T-helper 2 cell treated with Interferon-gamma antibody and Interleukin-4, amounts not matched to agents 5 μg/mL and 100 μg/mL, for 36 hours (primary cell): ENCODE results near the gene COL19A1.
"Not testable (repeated sequence)": the region's sequence is repeated elsewhere in the genome, so short reads cannot be mapped to it uniquely, and the experiment has no call there.

ENCODE experiments used
- DNase-seq: peaks from one replicate; pipeline ENCODE4 v3.0.0; 2021; ENCODE audit warnings: low spot score
- H3K27ac Mint-ChIP-seq: one replicate; pipeline ENCODE4 v1.8.0; 2021; ENCODE audit warnings: mild to moderate bottlenecking, mixed read lengths
- H3K27me3 Mint-ChIP-seq: one replicate; pipeline ENCODE4 v1.8.0; 2021; ENCODE audit warnings: low read depth, mixed read lengths
- H3K36me3 Mint-ChIP-seq: one replicate; pipeline ENCODE4 v1.8.0; 2021; ENCODE audit warnings: low read depth, mixed read lengths
- H3K4me1 Mint-ChIP-seq: one replicate; pipeline ENCODE4 v1.8.0; 2021; ENCODE audit warnings: low read depth, mixed read lengths
- H3K4me3 Mint-ChIP-seq: one replicate; pipeline ENCODE4 v1.8.0; 2022; ENCODE audit warnings: mild to moderate bottlenecking, moderate library complexity, mixed read lengths
- H3K9me3 Mint-ChIP-seq: one replicate; pipeline ENCODE4 v1.8.0; 2021; ENCODE audit warnings: mixed read lengths

The COL19A1 gene

GRCh38 chr6:69866351-69866769, at the start of gene COL19A1:
Gene COL19A1, plus strand, starts transcription at chr6:69866556. Its CDS starts 13,012 bp downstream, at chr6:69879568.
- Mint-ChIP-seq H3K36me3 (no peaks in the 10 kb centered on the region), H3K4me1 (peaks cover 16% of the 10 kb centered on the region), H3K4me3 (peak within 1 kb of the TSS; percentile 86), H3K9me3 (no peaks in the 10 kb centered on the region), H3K27me3 (peaks cover 59% of the 10 kb centered on the region), H3K27ac (peak within 1 kb of the TSS; percentile 39)
- peak; percentile 10 for DNase-seq

- H3K4me3 Mint-ChIP-seq, result peak overlapping the region; percentile 80
- peak overlapping the region; percentile 84 for H3K27ac Mint-ChIP-seq
- DNase-seq, result no peak
- H3K36me3 Mint-ChIP-seq, result peaks cover 4% of the 10 kb centered on the region
- peaks cover 54% of the 10 kb centered on the region for H3K4me1 Mint-ChIP-seq
- H3K27me3 Mint-ChIP-seq, result no peaks in the 10 kb centered on the region
- no peaks in the 10 kb centered on the region for H3K9me3 Mint-ChIP-seq
These were observed 49.8 kb upstream of the COL19A1 start for GRCh38 chr6:69816569-69816968.

GRCh38 chr6:69817358-69817757, 49.0 kb upstream of the COL19A1 start:
- H3K36me3 Mint-ChIP-seq, result peaks cover 3% of the 10 kb centered on the region
- no peaks in the 10 kb centered on the region for H3K9me3 Mint-ChIP-seq
- DNase-seq, result no peak
- H3K27me3 Mint-ChIP-seq, result no peaks in the 10 kb centered on the region
- peaks cover 48% of the 10 kb centered on the region for H3K4me1 Mint-ChIP-seq
- no peak overlapping the region for H3K4me3 Mint-ChIP-seq
- H3K27ac Mint-ChIP-seq, result no peak overlapping the region

- Mint-ChIP-seq H3K27me3 (no peaks in the 10 kb centered on the region), H3K36me3 (peaks cover 3% of the 10 kb centered on the region), H3K27ac (no peak overlapping the region), H3K4me1 (peaks cover 39% of the 10 kb centered on the region), H3K4me3 (no peak overlapping the region), H3K9me3 (no peaks in the 10 kb centered on the region)
- DNase-seq, result no peak
These were observed 48.0 kb upstream of the COL19A1 start for GRCh38 chr6:69818223-69818930.

GRCh38 chr6:69819138-69819537, 47.2 kb upstream of the COL19A1 start:
- DNase-seq, result no peak
- Mint-ChIP-seq H3K4me1 (peaks cover 33% of the 10 kb centered on the region), H3K4me3 (no peak overlapping the region), H3K27ac (no peak overlapping the region), H3K27me3 (no peaks in the 10 kb centered on the region), H3K9me3 (no peaks in the 10 kb centered on the region), H3K36me3 (peaks cover 3% of the 10 kb centered on the region)

GRCh38 chr6:69820018-69820417, 46.3 kb upstream of the COL19A1 start:
- Mint-ChIP-seq H3K4me1 (peaks cover 27% of the 10 kb centered on the region), H3K9me3 (no peaks in the 10 kb centered on the region), H3K4me3 (no peak overlapping the region), H3K27ac (peak overlapping the region; percentile 56), H3K27me3 (no peaks in the 10 kb centered on the region), H3K36me3 (peaks cover 2% of the 10 kb centered on the region)
- DNase-seq, result no peak

- no peaks in the 10 kb centered on the region for H3K9me3 Mint-ChIP-seq
- peaks cover 23% of the 10 kb centered on the region for H3K4me1 Mint-ChIP-seq
- no peak overlapping the region for H3K27ac Mint-ChIP-seq
- H3K4me3 Mint-ChIP-seq, result no peak overlapping the region
- no peaks in the 10 kb centered on the region for H3K36me3 Mint-ChIP-seq
- H3K27me3 Mint-ChIP-seq, result no peaks in the 10 kb centered on the region
- no peak for DNase-seq
These were observed 45.9 kb upstream of the COL19A1 start for GRCh38 chr6:69820438-69820837.

- H3K9me3 Mint-ChIP-seq, H3K4me1 Mint-ChIP-seq, DNase-seq, H3K36me3 Mint-ChIP-seq, H3K4me3 Mint-ChIP-seq, H3K27me3 Mint-ChIP-seq, H3K27ac Mint-ChIP-seq: not testable (repeated sequence)
These were observed 42.0 kb upstream of the COL19A1 start for GRCh38 chr6:69824355-69824754.

- H3K27ac Mint-ChIP-seq, result no peak overlapping the region
- no peaks in the 10 kb centered on the region for H3K36me3 Mint-ChIP-seq
- DNase-seq, result no peak
- no peaks in the 10 kb centered on the region for H3K4me1 Mint-ChIP-seq
- peaks cover 7% of the 10 kb centered on the region for H3K27me3 Mint-ChIP-seq
- H3K4me3 Mint-ChIP-seq, result no peak overlapping the region
- H3K9me3 Mint-ChIP-seq, result no peaks in the 10 kb centered on the region
These were observed 40.5 kb upstream of the COL19A1 start for GRCh38 chr6:69825904-69826303.

- Mint-ChIP-seq H3K4me3 (no peak overlapping the region), H3K4me1 (no peaks in the 10 kb centered on the region), H3K9me3 (no peaks in the 10 kb centered on the region), H3K27me3 (peaks cover 11% of the 10 kb centered on the region), H3K27ac (no peak overlapping the region), H3K36me3 (no peaks in the 10 kb centered on the region)
- DNase-seq, result no peak
These were observed 39.0 kb upstream of the COL19A1 start for GRCh38 chr6:69827276-69827893.

GRCh38 chr6:69832558-69832957, 33.8 kb upstream of the COL19A1 start:
- no peak overlapping the region for H3K27ac Mint-ChIP-seq
- H3K27me3 Mint-ChIP-seq, result peaks cover 18% of the 10 kb centered on the region
- DNase-seq, result no peak
- no peaks in the 10 kb centered on the region for H3K36me3 Mint-ChIP-seq
- H3K4me3 Mint-ChIP-seq, result no peak overlapping the region
- peaks cover 5% of the 10 kb centered on the region for H3K4me1 Mint-ChIP-seq
- no peaks in the 10 kb centered on the region for H3K9me3 Mint-ChIP-seq

- H3K27me3 Mint-ChIP-seq, result peaks cover 31% of the 10 kb centered on the region
- H3K27ac Mint-ChIP-seq, result no peak overlapping the region
- no peak for DNase-seq
- no peak overlapping the region for H3K4me3 Mint-ChIP-seq
- H3K9me3 Mint-ChIP-seq, result no peaks in the 10 kb centered on the region
- no peaks in the 10 kb centered on the region for H3K36me3 Mint-ChIP-seq
- peaks cover 5% of the 10 kb centered on the region for H3K4me1 Mint-ChIP-seq
These were observed 30.8 kb upstream of the COL19A1 start for GRCh38 chr6:69835414-69836179.

GRCh38 chr6:69841862-69842261, 24.5 kb upstream of the COL19A1 start:
- peaks cover 41% of the 10 kb centered on the region for H3K27me3 Mint-ChIP-seq

GRCh38 chr6:69843189-69843588, 23.2 kb upstream of the COL19A1 start:
- no peaks in the 10 kb centered on the region for H3K36me3 Mint-ChIP-seq
- no peaks in the 10 kb centered on the region for H3K4me1 Mint-ChIP-seq
- no peak overlapping the region for H3K4me3 Mint-ChIP-seq
- no peak overlapping the region for H3K27ac Mint-ChIP-seq
- no peak for DNase-seq
- H3K27me3 Mint-ChIP-seq, result peaks cover 43% of the 10 kb centered on the region
- H3K9me3 Mint-ChIP-seq, result no peaks in the 10 kb centered on the region

More at GRCh38 chr6:69841862-69842261, 24.5 kb upstream of the COL19A1 start:
- Mint-ChIP-seq H3K4me1 (no peaks in the 10 kb centered on the region), H3K27ac (no peak overlapping the region), H3K36me3 (no peaks in the 10 kb centered on the region), H3K4me3 (no peak overlapping the region), H3K9me3 (no peaks in the 10 kb centered on the region)
- no peak for DNase-seq
